SK-N-SH (cell line): ENCODE measurements around the gene CDC45. TPM values are rescaled to one million over a fixed set of nuclear protein-coding genes. Genes with fewer than 3 reads are reported as not detected.

ENCODE experiments used
- CTCF ChIA-PET: fragments of 300-600, 350-600 bp; formaldehyde crosslinking; extraction: SDS; loops from one replicate; lab custom pipeline; 2021; lab: Yijun Ruan, JAX
- POLR2A ChIA-PET: fragments of 350-600 bp; sonication (Branson Sonifier 250); formaldehyde crosslinking; extraction: SDS; loops from one replicate; lab custom pipeline; 2020; ENCODE audit warnings: antibody characterized with exemption, inconsistent platforms; lab: Yijun Ruan, JAX
- DNase-seq: peaks from one replicate; pipeline ENCODE4 v3.0.0; 2012
- H2AFZ ChIP-seq: fragments of 200-600 bp; sonication (generic); 2 replicates; pipeline ENCODE4 v1.8.1; 2016; ENCODE audit warnings: antibody characterized with exemption, mild to moderate bottlenecking, low read depth
- H3F3A ChIP-seq: fragments of 200-600 bp; sonication (generic); replicated peaks from 2 replicates; pipeline ENCODE3; 2016; ENCODE audit warnings: antibody characterized with exemption, mild to moderate bottlenecking; ENCODE audit not compliant: insufficient read depth
- H3K27ac ChIP-seq, 2 experiments: fragments of 200-500 bp in 1 of 2; fragments of 200-600 bp in 1 of 2; sonication (Bioruptor generic) in 1 of 2; sonication (generic), shearing (Covaris generic) in 1 of 2; 2 replicates each; pipeline versions ENCODE4 v1.5.1 to v1.6.1; 2014 to 2016; ENCODE audit warnings: low read depth in 2 of 2, inconsistent platforms in 1 of 2, low read length in 1 of 2, mild to moderate bottlenecking in 1 of 2, mixed read lengths in 1 of 2
- H3K27me3 ChIP-seq: fragments of 200-600 bp; sonication (generic), shearing (Covaris generic); 2 replicates; pipeline ENCODE4 v1.6.1; 2016; ENCODE audit warnings: mixed run types; ENCODE audit not compliant: insufficient read depth
- H3K36me3 ChIP-seq, 2 experiments: fragments of 200-500 bp in 1 of 2; fragments of 200-600 bp in 1 of 2; sonication (Bioruptor generic) in 1 of 2; sonication (generic) in 1 of 2; replicated peaks in 1 of 2; 2 replicates each; pipeline versions ENCODE3 to v1.5.1; 2014 to 2016; ENCODE audit warnings: low read length in 1 of 2, mild to moderate bottlenecking in 1 of 2; ENCODE audit not compliant: insufficient read depth in 2 of 2, control insufficient read depth in 1 of 2
- H3K4me1 ChIP-seq, 2 experiments: fragments of 200-500 bp in 1 of 2; fragments of 200-600 bp in 1 of 2; sonication (Bioruptor generic) in 1 of 2; sonication (generic), shearing (Covaris generic) in 1 of 2; 2 replicates each; pipeline versions ENCODE4 v1.5.1 to v1.6.1; 2014 to 2016; ENCODE audit warnings: low read depth in 1 of 2, low read length in 1 of 2, mixed run types in 1 of 2; ENCODE audit not compliant: insufficient read depth in 2 of 2, control insufficient read depth in 1 of 2
- H3K4me2 ChIP-seq: fragments of 200-600 bp; sonication (generic), shearing (Covaris generic); 2 replicates; pipeline ENCODE4 v1.6.1; 2017; ENCODE audit warnings: mixed run types
- H3K4me3 ChIP-seq, 2 experiments: fragments of 200-500 bp in 1 of 2; fragments of 200-600 bp in 1 of 2; sonication (Bioruptor generic) in 1 of 2; sonication (generic), shearing (Covaris generic) in 1 of 2; 2 replicates each; pipeline versions ENCODE4 v1.5.1 to v1.8.1; 2014 to 2016; ENCODE audit warnings: low read depth in 2 of 2, inconsistent platforms in 1 of 2, low read length in 1 of 2, mild to moderate bottlenecking in 1 of 2, mixed read lengths in 1 of 2, moderate library complexity in 1 of 2
- H3K79me2 ChIP-seq: fragments of 200-600 bp; sonication (generic); 2 replicates; pipeline ENCODE4 v1.8.1; 2017; ENCODE audit warnings: mild to moderate bottlenecking; ENCODE audit not compliant: insufficient read depth
- H3K9ac ChIP-seq: fragments of 200-600 bp; sonication (generic); 2 replicates; pipeline ENCODE4 v1.6.1; 2017; ENCODE audit warnings: mixed run types
- H3K9me2 ChIP-seq: fragments of 200-600 bp; sonication (generic); 2 replicates; pipeline ENCODE4 v1.6.1; 2017; ENCODE audit warnings: mixed run types
- H3K9me3 ChIP-seq: fragments of 200-600 bp; sonication (generic); 2 replicates; pipeline ENCODE4 v1.6.1; 2017; ENCODE audit warnings: mixed run types, mild to moderate bottlenecking, moderate library complexity
- H4K20me1 ChIP-seq: fragments of 200-600 bp; sonication (generic); 2 replicates; pipeline ENCODE4 v1.6.1; 2017; ENCODE audit warnings: mild to moderate bottlenecking, mixed run types; ENCODE audit not compliant: insufficient read depth
- CTCF ChIP-seq: fragments of 200-600 bp; sonication (generic); IDR thresholded peaks from 2 replicates; pipeline ENCODE4 v1.6.1; 2017; ENCODE audit warnings: antibody characterized with exemption, mild to moderate bottlenecking, moderate library complexity
- EP300 ChIP-seq, 2 experiments: IDR thresholded peaks; 2 replicates each; pipeline versions ENCODE4 v1.4.0 to v1.6.1; 2012; ENCODE audit warnings: borderline replicate concordance in 1 of 2, low read depth in 1 of 2, low read length in 1 of 2
- FOXM1 ChIP-seq: IDR thresholded peaks from 2 replicates; pipeline ENCODE4 v1.4.0; 2012; ENCODE audit warnings: low read depth, mild to moderate bottlenecking
- GABPA ChIP-seq: IDR thresholded peaks from 2 replicates; pipeline ENCODE4 v1.4.0; 2012; ENCODE audit warnings: low read depth, mild to moderate bottlenecking
- JUND ChIP-seq: IDR thresholded peaks from 2 replicates; pipeline ENCODE4 v1.4.0; 2012
- POLR2AphosphoS5 ChIP-seq: IDR thresholded peaks from 2 replicates; pipeline ENCODE4 v1.6.1; 2012; ENCODE audit warnings: low read depth, low read length
- RCOR1 ChIP-seq: fragments of 150-350 bp; IDR thresholded peaks from 2 replicates; pipeline ENCODE4 v1.6.1; 2017; ENCODE audit warnings: antibody characterized with exemption, low read length
- TAF1 ChIP-seq: IDR thresholded peaks from 2 replicates; pipeline ENCODE4 v1.6.1; 2012; ENCODE audit warnings: low read depth, mild to moderate bottlenecking, low read length, moderate library complexity, borderline replicate concordance
- TCF12 ChIP-seq: IDR thresholded peaks from 2 replicates; pipeline ENCODE4 v1.4.0; 2012
- TEAD4 ChIP-seq: IDR thresholded peaks from 2 replicates; pipeline ENCODE4 v1.4.0; 2012; ENCODE audit warnings: mild to moderate bottlenecking, borderline replicate concordance; ENCODE audit not compliant: insufficient read depth
- USF1 ChIP-seq: IDR thresholded peaks from 2 replicates; pipeline ENCODE4 v1.4.0; 2012; ENCODE audit warnings: low read depth, borderline replicate concordance
- USF2 ChIP-seq: fragments of 150-350 bp; IDR thresholded peaks from 2 replicates; pipeline ENCODE4 v1.6.1; 2017; ENCODE audit warnings: antibody characterized with exemption, low read length, low read depth, borderline replicate concordance
- WGBS: methylation state at CpG from one replicate; pipeline ENCODE4 v1.1.6; 2017; ENCODE audit warnings: low lambda C conversion rate; 5-methylcytosine and 5-hydroxymethylcytosine counted together
- polyA plus RNA-seq, 3 experiments: library from polyadenylated mRNA; depleted of rRNA; stranded (reverse); fragments of >200 nt; gene quantifications; 2 replicates each; pipeline ENCODE4 v1.2.3, GENCODE V29; 2012

CDC45 gene
- polyA plus RNA-seq, 1 of the 3 experiments (the other 2 are of a cell fraction), result 23.6 TPM

- DNase-seq, result no peak
- CTCF ChIA-PET, result no interaction called here
- WGBS, result 84% methylated on average over 5 of the region's 10 CpGs
- Histone ChIP-seq H3K27me3 (no peaks in the 10 kb centered on the region), H4K20me1 (no peaks in the 10 kb centered on the region), H3K4me1 (no peaks in the 10 kb centered on the region), H3K27ac (no peak overlapping the region), H3K9me3 (no peaks in the 10 kb centered on the region), H3K4me3 (no peak overlapping the region), H3F3A (no peaks in the 10 kb centered on the region), H3K9me2 (no peaks in the 10 kb centered on the region), H2AFZ (no peak overlapping the region), H3K9ac (no peak overlapping the region), H3K79me2 (no peaks in the 10 kb centered on the region), H3K36me3 (peaks cover 72 to 77% of the 10 kb centered on the region in 2 experiments), H3K4me2 (no peak overlapping the region)
- TF ChIP-seq EP300 (IDR thresholded peaks at IDR 0.05; ENCODE audit: borderline replicate concordance in 1 of 2, low read depth in 1 of 2, low read length in 1 of 2), result no peak
- POLR2A ChIA-PET, result no interaction called here
These were observed 23.2 kb upstream of the CDC45 start for GRCh38 chr22:19456541-19456940.

GRCh38 chr22:19457828-19458428 lies 21.8 kb upstream of the CDC45 start:
- Histone ChIP-seq H3K9me2 (no peaks in the 10 kb centered on the region), H3K27ac (no peak overlapping the region), H3K4me3 (no peak overlapping the region), H3K79me2 (no peaks in the 10 kb centered on the region), H4K20me1 (no peaks in the 10 kb centered on the region), H3K9me3 (no peaks in the 10 kb centered on the region), H3F3A (no peaks in the 10 kb centered on the region), H3K4me1 (no peaks in the 10 kb centered on the region), H3K4me2 (no peak overlapping the region), H3K36me3 (peaks cover 70 to 77% of the 10 kb centered on the region in 2 experiments), H3K9ac (no peak overlapping the region), H3K27me3 (no peaks in the 10 kb centered on the region), H2AFZ (no peak overlapping the region)
- TF ChIP-seq RCOR1 (no peak), CTCF (no peak), USF2 (no peak), TAF1 (no peak), TCF12 (no peak)
- 94% methylated on average over 8 of the region's 8 CpGs for WGBS
- DNase-seq, result no peak
- ChIA-PET POLR2A (no interaction called here), CTCF (interaction anchor here (0.8 to 1.5 kb wide), 4 partner anchors 14 to 172 kb away, joined by 3 to 5 read pairs (median 4); no protein-coding TSS in a partner anchor)

GRCh38 chr22:19460036-19460435 lies 19.7 kb upstream of the CDC45 start:
- no peak overlapping the region for H3K27ac ChIP-seq
- no peaks in the 10 kb centered on the region for H3F3A ChIP-seq
- peaks cover 69 to 82% of the 10 kb centered on the region in 2 experiments for H3K36me3 ChIP-seq
- DNase-seq, result no peak
- H3K9me2 ChIP-seq, result no peaks in the 10 kb centered on the region
- H3K4me3 ChIP-seq, result no peak overlapping the region
- H4K20me1 ChIP-seq, result no peaks in the 10 kb centered on the region
- WGBS, result 98% methylated on average over 2 of the region's 2 CpGs
- H3K9ac ChIP-seq, result no peak overlapping the region
- no peak overlapping the region for H2AFZ ChIP-seq
- no peaks in the 10 kb centered on the region for H3K27me3 ChIP-seq
- H3K4me2 ChIP-seq, result no peak overlapping the region
- CTCF ChIA-PET, result no interaction called here
- H3K79me2 ChIP-seq, result no peaks in the 10 kb centered on the region
- POLR2A ChIA-PET, result no interaction called here
- no peaks in the 10 kb centered on the region; a peak in 1 of 4 replicates for H3K4me1 ChIP-seq
- no peaks in the 10 kb centered on the region for H3K9me3 ChIP-seq
- TF ChIP-seq FOXM1 (no peak), TEAD4 (no peak), JUND (no peak), CTCF (no peak), POLR2AphosphoS5 (no peak), GABPA (no peak), USF1 (no peak)
